Endothelial cell of umbilical vein (primary cell): Measurements from ENCODE around the gene KIAA0232. TPM values are rescaled to one million over a fixed set of nuclear protein-coding genes. Genes with fewer than 3 reads are reported as not detected.

Experiments
- BruUV-seq: library from RNA; stranded (reverse); fragments of 400-500 nt; replicated peaks from 2 replicates; lab custom pipeline; 2021; lab: Mats Ljungman, UMichigan
- CTCF ChIA-PET: fragments of 300-600, 350-600 bp; sonication (Branson Sonifier 250); formaldehyde crosslinking; loops from one replicate; lab custom pipeline; 2021; ENCODE audit warnings: antibody characterized with exemption, inconsistent platforms; lab: Charles Lee
- POLR2A ChIA-PET: fragments of 300-600, 350-600 bp; sonication (Branson Sonifier 250); formaldehyde crosslinking; loops from one replicate; lab custom pipeline; 2021; ENCODE audit warnings: antibody characterized with exemption, inconsistent platforms; lab: Charles Lee
- DNase-seq: peaks from one replicate; pipeline ENCODE4 v3.0.0-alpha.2; 2011; ENCODE audit warnings: low read depth, low spot score
- FAIRE-seq: peaks from 2 replicates; lab custom pipeline; 2011; peaks lifted over from hg19 to GRCh38; lab: Jason Lieb, UNC
- H2AFZ ChIP-seq: 2 replicates; pipeline ENCODE4 v1.6.0; 2012; ENCODE audit warnings: low read depth, low read length, control low read depth, inconsistent platforms
- H3K27ac ChIP-seq: 2 replicates; pipeline ENCODE4 v1.5.1; 2011; ENCODE audit warnings: low read depth, mild to moderate bottlenecking, control low read depth, low read length, moderate library complexity; ENCODE audit not compliant: insufficient read depth
- H3K27me3 ChIP-seq, 2 experiments: 2 replicates each; pipeline versions ENCODE4 v1.6.0 to v1.6.1; 2011; ENCODE audit warnings: low read length in 2 of 2, mixed read lengths in 1 of 2; ENCODE audit not compliant: control insufficient read depth in 2 of 2, insufficient read depth in 2 of 2
- H3K36me3 ChIP-seq, 2 experiments: 2 replicates in 1 of 2; 3 replicates in 1 of 2; pipeline ENCODE4 v1.5.1; 2011; ENCODE audit warnings: low read length in 2 of 2, mild to moderate bottlenecking in 1 of 2, moderate library complexity in 1 of 2; ENCODE audit not compliant: control insufficient read depth in 2 of 2, insufficient read depth in 2 of 2; ENCODE audit errors: extremely low read depth in 1 of 2
- H3K4me1 ChIP-seq: 3 replicates; pipeline ENCODE4 v1.5.1; 2011; ENCODE audit warnings: mild to moderate bottlenecking, low read length; ENCODE audit not compliant: control insufficient read depth, insufficient read depth; ENCODE audit errors: extremely low read depth
- H3K4me2 ChIP-seq: 2 replicates; pipeline ENCODE4 v1.6.1; 2011; ENCODE audit warnings: low read length, control low read depth, mixed read lengths; ENCODE audit not compliant: insufficient read depth
- H3K4me3 ChIP-seq, 3 experiments: fragments of 200-600 bp in 1 of 3; sonication (generic), shearing (Covaris generic) in 1 of 3; replicated peaks in 1 of 3; 2 replicates each; pipeline ENCODE4 v1.5.1; 2011 to 2016; ENCODE audit warnings: control low read depth in 3 of 3, low read length in 3 of 3, mild to moderate bottlenecking in 2 of 3, inconsistent platforms in 1 of 3, low read depth in 1 of 3, moderate library complexity in 1 of 3; ENCODE audit not compliant: insufficient read depth in 1 of 3
- H3K79me2 ChIP-seq: 2 replicates; pipeline ENCODE4 v1.6.0; 2012; ENCODE audit warnings: low read length, inconsistent platforms; ENCODE audit not compliant: control insufficient read depth, insufficient read depth
- H3K9ac ChIP-seq: replicated peaks from 2 replicates; pipeline ENCODE3; 2011; ENCODE audit warnings: low read length, control low read depth; ENCODE audit not compliant: insufficient read depth; ENCODE audit errors: extremely low read depth
- H3K9me1 ChIP-seq: replicated peaks from 3 replicates; pipeline ENCODE4 v1.6.0; 2011; ENCODE audit warnings: mild to moderate bottlenecking, low read length; ENCODE audit not compliant: control insufficient read depth, insufficient read depth; ENCODE audit errors: extremely low read depth
- H3K9me3 ChIP-seq: replicated peaks from 2 replicates; pipeline ENCODE4 v1.5.1; 2012; ENCODE audit warnings: low read length, inconsistent platforms; ENCODE audit not compliant: control insufficient read depth, insufficient read depth
- H4K20me1 ChIP-seq: replicated peaks from 2 replicates; pipeline ENCODE3; 2011; ENCODE audit warnings: mild to moderate bottlenecking, low read length; ENCODE audit not compliant: control insufficient read depth, insufficient read depth; ENCODE audit errors: extremely low read depth
- EZH2 ChIP-seq: IDR thresholded peaks from 2 replicates; pipeline ENCODE4 v1.6.1; 2012; ENCODE audit warnings: borderline replicate concordance, low read depth, mild to moderate bottlenecking, moderate library complexity, low read length, inconsistent platforms; ENCODE audit not compliant: severe bottlenecking
- FOS ChIP-seq: IDR thresholded peaks from 2 replicates; pipeline ENCODE4 v1.6.1; 2011; ENCODE audit warnings: mild to moderate bottlenecking, low read length, moderate library complexity, borderline replicate concordance; ENCODE audit not compliant: insufficient read depth
- GATA2 ChIP-seq: IDR thresholded peaks from 2 replicates; pipeline ENCODE4 v1.7.0; 2011; ENCODE audit warnings: low read depth, mild to moderate bottlenecking, moderate library complexity, mixed read lengths, low read length; ENCODE audit not compliant: insufficient read length, insufficient read depth
- JUN ChIP-seq: IDR thresholded peaks from 2 replicates; pipeline ENCODE4 v1.6.1; 2011; ENCODE audit warnings: borderline replicate concordance, low read depth; ENCODE audit not compliant: insufficient read length, insufficient read depth
- MAX ChIP-seq: IDR thresholded peaks from 2 replicates; pipeline ENCODE4 v1.6.1; 2011; ENCODE audit not compliant: insufficient read depth, insufficient read length
- MYC ChIP-seq: IDR thresholded peaks from one replicate; pipeline ENCODE4 v1.6.1; 2011; ENCODE audit warnings: mild to moderate bottlenecking, low read depth, low read length
- POLR2A ChIP-seq: IDR thresholded peaks from 2 replicates; pipeline ENCODE4 v1.6.1; 2012; ENCODE audit warnings: low read depth, mild to moderate bottlenecking, control low read depth, low read length
- POLR2AphosphoS5 ChIP-seq: IDR thresholded peaks from 2 replicates; pipeline ENCODE4 v1.6.1; 2012; ENCODE audit warnings: low read depth, mild to moderate bottlenecking, control low read depth, low read length, moderate library complexity; ENCODE audit not compliant: insufficient read depth
- dilution Hi-C: fragments of 300-500 bp; cut with MboI; formaldehyde crosslinking; loops from one replicate; pipeline ENCODE4 v1.15.0; 2019; ENCODE audit warnings: low sequenced_read_pairs; ENCODE audit not compliant: extremely low pct_ligation_motif_present
- intact Hi-C: fragments of 100-400 bp; cut with micrococcal nuclease; formaldehyde crosslinking; loops from one replicate; pipeline ENCODE4 v1.10.0; 2022
- polyA plus RNA-seq, 4 experiments: library from polyadenylated mRNA; depleted of rRNA in 3 of 4; stranded (reverse) in 3 of 4; unstranded in 1 of 4; fragments of >200 nt; gene quantifications; 2 replicates each; pipeline versions ENCODE4 v1.2.1 to v1.2.3, GENCODE V29; 2011 to 2012; ENCODE audit warnings: missing spikeins in 1 of 4
- total RNA-seq: library from RNA; stranded (reverse); gene quantifications from 2 replicates; pipeline ENCODE4 v1.2.3, GENCODE V29; 2021
- TF ChIP-seq, protein P1 (sequence below), 2 donors: IDR thresholded peaks; 1 replicate in 1 of 2; 2 replicates in 1 of 2; pipeline ENCODE4 v1.5.1; 2011; ENCODE audit warnings: low read length in 2 of 2, mild to moderate bottlenecking in 2 of 2, moderate library complexity in 2 of 2, control low read depth in 1 of 2, inconsistent platforms in 1 of 2, low read depth in 1 of 2; ENCODE audit not compliant: insufficient read depth in 1 of 2; ENCODE audit errors: extremely low read depth in 1 of 2

The KIAA0232 gene
- total and polyA plus RNA-seq, 2 donors (not counting 3 experiments of a cell fraction or from before 2014, with no cell fraction given), result 5.3 to 18.4 TPM

DNA sequence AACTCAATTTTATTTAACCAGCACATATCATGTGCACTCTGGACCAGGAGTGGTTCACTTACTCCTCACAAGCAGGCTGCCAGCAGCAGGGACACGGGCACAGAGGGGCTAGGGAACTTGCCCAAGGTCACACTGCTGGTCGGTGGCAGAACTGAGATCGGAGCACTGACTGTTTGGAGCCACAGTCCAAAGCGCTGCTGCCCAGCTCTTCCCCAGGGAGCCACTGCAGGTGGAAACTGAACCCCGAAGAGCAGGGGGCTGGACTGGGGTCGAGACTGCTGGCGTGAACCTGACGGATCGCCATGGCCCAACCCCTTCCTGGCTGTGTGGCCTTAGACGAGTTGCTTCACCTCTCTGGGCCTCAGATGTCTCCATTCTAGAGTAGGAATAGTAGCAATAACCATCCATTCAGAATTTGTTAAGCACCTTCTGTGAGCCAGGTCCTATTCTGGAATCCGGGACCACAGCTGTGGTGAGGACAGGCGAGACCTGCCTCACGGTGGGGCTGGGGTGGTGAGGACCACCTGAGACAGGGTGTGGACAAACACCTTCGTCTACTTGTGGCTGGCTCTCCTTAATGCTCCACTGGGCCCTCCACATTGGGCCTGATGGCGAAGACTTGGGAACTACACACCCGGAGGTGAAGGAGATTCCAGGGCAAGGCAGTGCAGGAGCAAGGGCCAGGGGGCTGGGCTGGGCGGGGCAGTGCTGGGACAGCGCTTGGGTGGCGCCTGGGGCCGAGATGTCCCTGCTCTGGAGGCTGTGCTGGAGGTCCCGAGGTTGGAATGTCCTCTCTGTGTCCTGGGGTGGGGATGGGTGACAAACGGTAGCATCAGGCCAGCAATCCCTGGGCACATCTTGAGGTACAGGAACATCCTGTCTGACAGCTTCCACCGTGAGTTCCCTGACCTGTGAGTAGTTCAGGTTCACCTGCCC is 32.0 kb upstream of the KIAA0232 start:
- CTCF ChIA-PET, result interaction anchor here (0.7 to 1.7 kb wide), 4 partner anchors 30 to 320 kb away, joined by 3 to 8 read pairs (median 4); no protein-coding TSS in a partner anchor
- intact Hi-C loops, result no loop called here
- FAIRE-seq (no peak), DNase-seq (no peak)
- no TSS peak for BruUV-seq
- H2AFZ ChIP-seq, result no peak overlapping the region
- H3K79me2 ChIP-seq, result no peaks in the 10 kb centered on the region
- H3K27ac ChIP-seq, result no peak overlapping the region
- no peaks in the 10 kb centered on the region for H3K36me3 ChIP-seq
- TF ChIP-seq GATA2 (no peak), POLR2AphosphoS5 (no peak), FOS (no peak), EZH2 (no peak), JUN (no peak), MAX (no peak), POLR2A (no peak), MYC (no peak)
- TF ChIP-seq, protein P1, sequence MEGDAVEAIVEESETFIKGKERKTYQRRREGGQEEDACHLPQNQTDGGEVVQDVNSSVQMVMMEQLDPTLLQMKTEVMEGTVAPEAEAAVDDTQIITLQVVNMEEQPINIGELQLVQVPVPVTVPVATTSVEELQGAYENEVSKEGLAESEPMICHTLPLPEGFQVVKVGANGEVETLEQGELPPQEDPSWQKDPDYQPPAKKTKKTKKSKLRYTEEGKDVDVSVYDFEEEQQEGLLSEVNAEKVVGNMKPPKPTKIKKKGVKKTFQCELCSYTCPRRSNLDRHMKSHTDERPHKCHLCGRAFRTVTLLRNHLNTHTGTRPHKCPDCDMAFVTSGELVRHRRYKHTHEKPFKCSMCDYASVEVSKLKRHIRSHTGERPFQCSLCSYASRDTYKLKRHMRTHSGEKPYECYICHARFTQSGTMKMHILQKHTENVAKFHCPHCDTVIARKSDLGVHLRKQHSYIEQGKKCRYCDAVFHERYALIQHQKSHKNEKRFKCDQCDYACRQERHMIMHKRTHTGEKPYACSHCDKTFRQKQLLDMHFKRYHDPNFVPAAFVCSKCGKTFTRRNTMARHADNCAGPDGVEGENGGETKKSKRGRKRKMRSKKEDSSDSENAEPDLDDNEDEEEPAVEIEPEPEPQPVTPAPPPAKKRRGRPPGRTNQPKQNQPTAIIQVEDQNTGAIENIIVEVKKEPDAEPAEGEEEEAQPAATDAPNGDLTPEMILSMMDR (IDR thresholded peaks at IDR 0.05; ENCODE audit: extremely low read depth in 1 of 2, insufficient read depth in 1 of 2, low read depth in 1 of 2, low read length in 2 of 2), result no peak
- H3K27me3 ChIP-seq, result no peaks in the 10 kb centered on the region
- dilution Hi-C loops, result no loop called here
- no peaks in the 10 kb centered on the region for H4K20me1 ChIP-seq
- no peak overlapping the region for H3K9ac ChIP-seq
- no peak overlapping the region for H3K4me3 ChIP-seq
- no peaks in the 10 kb centered on the region for H3K9me3 ChIP-seq
- POLR2A ChIA-PET, result no interaction called here
- H3K9me1 ChIP-seq, result no peaks in the 10 kb centered on the region
- H3K4me1 ChIP-seq, result peaks cover 6% of the 10 kb centered on the region
- no peak overlapping the region for H3K4me2 ChIP-seq
